IMR-90 (cell line): ENCODE data around the gene SYNPR. TPM values are rescaled to one million over a fixed set of nuclear protein-coding genes. Genes with fewer than 3 reads are reported as not detected.

Experiments
- ATAC-seq: fragments of 200-7000 bp; cut with Tn5 transposase; 2 replicates; pipeline ENCODE4 v1.9.1; 2020; ENCODE audit warnings: low read depth, mild to moderate bottlenecking, moderate library complexity
- BruUV-seq: library from RNA; stranded (reverse); fragments of 400-500 nt; replicated peaks from 2 replicates; lab custom pipeline; 2021; lab: Mats Ljungman, UMichigan
- CTCF ChIA-PET: fragments of 300-600 bp; formaldehyde crosslinking; extraction: SDS; loops from one replicate; lab custom pipeline; 2021; ENCODE audit warnings: antibody characterized with exemption; lab: Yijun Ruan, JAX
- POLR2A ChIA-PET: fragments of 300-600 bp; sonication (Branson Sonifier 250); formaldehyde crosslinking; loops from one replicate; lab custom pipeline; 2022; ENCODE audit warnings: antibody characterized with exemption; ENCODE audit not compliant: unreplicated experiment; lab: Charles Lee
- DNase-seq: peaks from one replicate; pipeline ENCODE4 v3.0.0; 2013
- H2AFZ ChIP-seq: replicated peaks from 2 replicates; pipeline ENCODE3; 2013; ENCODE audit warnings: low read length, mild to moderate bottlenecking; ENCODE audit not compliant: poor library complexity
- H2AK5ac ChIP-seq: 2 replicates; pipeline ENCODE4 v1.6.1; 2013; ENCODE audit warnings: low read depth, low read length, inconsistent platforms
- H2AK9ac ChIP-seq: replicated peaks from 2 replicates; pipeline ENCODE3; 2013; ENCODE audit warnings: mild to moderate bottlenecking, low read depth, low read length, moderate library complexity; ENCODE audit not compliant: poor library complexity
- H2BK120ac ChIP-seq: 2 replicates; pipeline ENCODE4 v1.6.1; 2013; ENCODE audit warnings: low read depth, low read length, inconsistent platforms
- H2BK15ac ChIP-seq: 3 replicates; pipeline ENCODE4 v1.6.1; 2013; ENCODE audit warnings: low read depth, low read length, inconsistent platforms
- H2BK20ac ChIP-seq: 2 replicates; pipeline ENCODE4 v1.6.1; 2013; ENCODE audit warnings: low read depth, mild to moderate bottlenecking, inconsistent platforms, low read length, moderate library complexity
- H2BK5ac ChIP-seq: 2 replicates; pipeline ENCODE4 v1.6.1; 2013; ENCODE audit warnings: mild to moderate bottlenecking, low read depth, low read length, inconsistent platforms; ENCODE audit not compliant: poor library complexity, severe bottlenecking
- H3K14ac ChIP-seq: replicated peaks from 2 replicates; pipeline ENCODE4 v1.6.1; 2013; ENCODE audit warnings: low read depth, low read length, inconsistent platforms
- H3K18ac ChIP-seq: 2 replicates; pipeline ENCODE4 v1.6.1; 2013; ENCODE audit warnings: low read depth, low read length, control low read depth
- H3K23ac ChIP-seq: 2 replicates; pipeline ENCODE4 v1.6.1; 2013; ENCODE audit warnings: low read depth, low read length, inconsistent platforms
- H3K27ac ChIP-seq: 2 replicates; pipeline ENCODE4 v1.5.1; 2013; ENCODE audit warnings: mild to moderate bottlenecking, control low read depth, low read length; ENCODE audit not compliant: insufficient read depth
- H3K27me3 ChIP-seq: 2 replicates; pipeline ENCODE4 v1.6.1; 2013; ENCODE audit warnings: low read length; ENCODE audit not compliant: control insufficient read depth, insufficient read depth
- H3K36me3 ChIP-seq: 2 replicates; pipeline ENCODE4 v1.6.1; 2013; ENCODE audit warnings: low read length, mixed read lengths; ENCODE audit not compliant: control insufficient read depth, insufficient read depth
- H3K4ac ChIP-seq: 2 replicates; pipeline ENCODE4 v1.6.1; 2013; ENCODE audit warnings: low read depth, low read length, inconsistent platforms
- H3K4me1 ChIP-seq: 2 replicates; pipeline ENCODE4 v1.6.1; 2013; ENCODE audit warnings: low read length, mixed read lengths; ENCODE audit not compliant: control insufficient read depth, insufficient read depth
- H3K4me2 ChIP-seq: 2 replicates; pipeline ENCODE4 v1.6.1; 2013; ENCODE audit warnings: low read depth, mild to moderate bottlenecking, control low read depth, low read length, moderate library complexity
- H3K4me3 ChIP-seq: 2 replicates; pipeline ENCODE4 v1.5.1; 2013; ENCODE audit warnings: low read depth, mild to moderate bottlenecking, control low read depth, low read length, moderate library complexity; ENCODE audit not compliant: insufficient read depth
- H3K56ac ChIP-seq: 2 replicates; pipeline ENCODE4 v1.6.1; 2013; ENCODE audit warnings: low read length, inconsistent platforms; ENCODE audit not compliant: insufficient read depth; ENCODE audit errors: extremely low read depth
- H3K79me1 ChIP-seq, 2 experiments: 2 replicates each; pipeline ENCODE4 v1.6.1; 2013; ENCODE audit warnings: low read length in 2 of 2, inconsistent platforms in 1 of 2, low read depth in 1 of 2
- H3K9ac ChIP-seq: 2 replicates; pipeline ENCODE4 v1.6.1; 2013; ENCODE audit warnings: low read depth, low read length, control low read depth
- H3K9me1 ChIP-seq: 2 replicates; pipeline ENCODE4 v1.6.1; 2013; ENCODE audit warnings: low read length, inconsistent platforms; ENCODE audit not compliant: insufficient read depth
- H3K9me3 ChIP-seq: 2 replicates; pipeline ENCODE4 v1.6.1; 2013; ENCODE audit warnings: low read length; ENCODE audit not compliant: control insufficient read depth, insufficient read depth
- H4K20me1 ChIP-seq: 2 replicates; pipeline ENCODE4 v1.6.1; 2013; ENCODE audit warnings: low read length, inconsistent platforms; ENCODE audit not compliant: insufficient read depth
- H4K5ac ChIP-seq: 2 replicates; pipeline ENCODE4 v1.6.1; 2013; ENCODE audit warnings: mild to moderate bottlenecking, low read depth, low read length, control low read depth
- H4K8ac ChIP-seq, 2 experiments: 2 replicates each; pipeline ENCODE4 v1.6.1; 2013; ENCODE audit warnings: low read depth in 2 of 2, low read length in 2 of 2, control low read depth in 1 of 2, inconsistent platforms in 1 of 2
- H4K91ac ChIP-seq: 2 replicates; pipeline ENCODE4 v1.6.1; 2013; ENCODE audit warnings: low read depth, low read length, inconsistent platforms; ENCODE audit not compliant: insufficient read depth
- BHLHE40 ChIP-seq: fragments of 150-350 bp; IDR thresholded peaks from 2 replicates; pipeline ENCODE4 v1.6.1; 2016; ENCODE audit warnings: mild to moderate bottlenecking, low read depth, low read length
- CEBPB ChIP-seq: IDR thresholded peaks from 2 replicates; pipeline ENCODE4 v1.6.1; 2012; ENCODE audit warnings: low read depth, low read length, improper control_type of control experiment
- CHD1 ChIP-seq: IDR thresholded peaks from 2 replicates; pipeline ENCODE4 v1.6.1; 2012; ENCODE audit warnings: low read depth, low read length, improper control_type of control experiment
- FOS ChIP-seq: fragments of 150-350 bp; IDR thresholded peaks from 2 replicates; pipeline ENCODE4 v1.6.1; 2016; ENCODE audit warnings: low read depth, low read length
- MAFK ChIP-seq: IDR thresholded peaks from 2 replicates; pipeline ENCODE4 v1.6.1; 2012; ENCODE audit warnings: low read depth, low read length, improper control_type of control experiment
- MAZ ChIP-seq: IDR thresholded peaks from 2 replicates; pipeline ENCODE4 v1.6.1; 2012; ENCODE audit warnings: low read depth, mild to moderate bottlenecking, low read length, improper control_type of control experiment, moderate library complexity, borderline replicate concordance
- MXI1 ChIP-seq: IDR thresholded peaks from 2 replicates; pipeline ENCODE4 v1.6.1; 2012; ENCODE audit warnings: low read depth, mild to moderate bottlenecking, low read length, moderate library complexity, borderline replicate concordance
- NFE2L2 ChIP-seq: fragments of 150-350 bp; IDR thresholded peaks from 2 replicates; pipeline ENCODE4 v1.6.1; 2016; ENCODE audit warnings: low read depth, mild to moderate bottlenecking, low read length
- POLR2A ChIP-seq: IDR thresholded peaks from 2 replicates; pipeline ENCODE4 v1.6.1; 2012; ENCODE audit warnings: mild to moderate bottlenecking, low read depth, low read length
- RAD21 ChIP-seq: IDR thresholded peaks from 2 replicates; pipeline ENCODE4 v1.6.1; 2012; ENCODE audit warnings: low read length, improper control_type of control experiment
- RCOR1 ChIP-seq: IDR thresholded peaks from 2 replicates; pipeline ENCODE4 v1.6.1; 2012; ENCODE audit warnings: mild to moderate bottlenecking, low read length, improper control_type of control experiment; ENCODE audit not compliant: insufficient replicate concordance
- RFX5 ChIP-seq: IDR thresholded peaks from 2 replicates; pipeline ENCODE4 v1.8.0; 2012; ENCODE audit warnings: low read depth, mild to moderate bottlenecking, low read length, moderate library complexity
- WGBS, 2 experiments: methylation state at CpG; one replicate each; pipeline versions ENCODE4 v1.1.5 to v1.1.7; 2013; ENCODE audit warnings: missing lambda C conversion rate in 2 of 2; ENCODE audit not compliant: insufficient read length in 1 of 2; ENCODE audit errors: extremely low coverage in 2 of 2; 5-methylcytosine and 5-hydroxymethylcytosine counted together
- dilution Hi-C: fragments of 300-500 bp; cut with HindIII; formaldehyde crosslinking; loops from one replicate; pipeline ENCODE4 v1.14.3; 2018; ENCODE audit warnings: low sequenced_read_pairs; ENCODE audit not compliant: unreplicated experiment
- in situ Hi-C: fragments of 300-500 bp; cut with MboI; formaldehyde crosslinking; loops from 3 replicates; pipeline ENCODE4 v1.14.3; 2019; ENCODE audit warnings: low sequenced_read_pairs, inconsistent platforms, mixed read lengths
- intact Hi-C: fragments of 100-400 bp; cut with micrococcal nuclease; formaldehyde crosslinking; loops from 2 replicates; pipeline ENCODE4 v1.10.0; 2022
- polyA plus RNA-seq, 3 experiments: library from polyadenylated mRNA; depleted of rRNA; stranded (reverse); fragments of >200 nt; gene quantifications; 2 replicates each; pipeline ENCODE4 v1.2.3, GENCODE V29; 2012; ENCODE audit warnings: low replicate concordance in 1 of 3
- total RNA-seq: library from RNA; depleted of rRNA; stranded (reverse); fragments of >200 nt; gene quantifications from 2 replicates; pipeline ENCODE4 v1.2.3, GENCODE V29; 2012
- TF ChIP-seq, protein P1 (sequence below): fragments of 150-350 bp; IDR thresholded peaks from 2 replicates; pipeline ENCODE4 v1.6.1; 2017; ENCODE audit warnings: mild to moderate bottlenecking, antibody characterized with exemption, low read length, low read depth
- TF ChIP-seq, protein P2 (sequence below): fragments of 150-350 bp; IDR thresholded peaks from 2 replicates; pipeline ENCODE4 v1.6.1; 2016; ENCODE audit warnings: low read depth, mild to moderate bottlenecking, low read length, moderate library complexity, borderline replicate concordance
- TF ChIP-seq, protein P3 (sequence below): conservative IDR thresholded peaks from 2 replicates; pipeline ENCODE4 v1.5.1; 2012; ENCODE audit warnings: mild to moderate bottlenecking, low read depth, low read length, improper control_type of control experiment

SYNPR gene
- total and polyA plus RNA-seq, 2 of the 4 experiments (the other 2 are of a cell fraction): not detected

DNA sequence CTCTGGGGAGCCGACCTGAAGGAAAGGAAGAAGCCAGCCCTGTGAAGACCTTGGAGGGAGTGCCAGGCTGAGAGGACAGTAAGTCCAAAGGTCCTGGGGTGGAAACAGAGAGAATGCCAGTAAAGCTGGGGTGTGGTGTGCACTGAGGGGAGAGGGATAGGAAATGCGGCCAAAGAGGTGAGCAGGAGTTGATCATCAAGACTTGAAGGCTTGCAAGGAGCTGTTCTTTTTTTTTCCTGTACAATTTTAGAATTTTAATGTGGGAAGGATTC, 73.8 kb downstream of the SYNPR start:
- no TSS peak for BruUV-seq
- dilution Hi-C loops (no loop called here), in situ Hi-C loops (loop anchor here (5.0 to 10.0 kb wide), 3 partner anchors 313 to 640 kb away; partner anchors contain the start of gene C3orf49), intact Hi-C loops (no loop called here)
- no CpG with 5 or more reads among the region's 2 CpGs for WGBS, 2 experiments
- H3K27me3 ChIP-seq: peaks cover 2% of the 10 kb centered on the region; the same call in 1 of the 2 replicates
- no peak overlapping the region for H3K18ac ChIP-seq
- DNase-seq (no peak), ATAC-seq (no peak)
- H2BK120ac ChIP-seq: no peak overlapping the region
- ChIA-PET POLR2A (no interaction called here), CTCF (interaction anchor here (0.7 to 5.4 kb wide), 8 partner anchors 9 to 539 kb away, joined by 3 to 52 read pairs (median 3); partner anchors contain the start of gene C3orf49)
- no peak overlapping the region for H3K14ac ChIP-seq
- no peaks in the 10 kb centered on the region for H3K79me1 ChIP-seq
- H3K4me1 ChIP-seq: no peaks in the 10 kb centered on the region
- no peak overlapping the region for H4K8ac ChIP-seq
- no peak overlapping the region for H3K9ac ChIP-seq
- H2AFZ ChIP-seq: no peak overlapping the region
- H2BK15ac ChIP-seq: no peak overlapping the region
- no peak overlapping the region for H2BK20ac ChIP-seq
- no peak overlapping the region for H3K23ac ChIP-seq
- no peak overlapping the region for H2BK5ac ChIP-seq
- no peak overlapping the region for H2AK5ac ChIP-seq
- H3K56ac ChIP-seq: no peak overlapping the region
- H3K4me3 ChIP-seq: no peak overlapping the region
- no peak overlapping the region for H2AK9ac ChIP-seq
- H3K9me3 ChIP-seq: no peaks in the 10 kb centered on the region
- H4K5ac ChIP-seq: no peak overlapping the region
- no peaks in the 10 kb centered on the region for H4K20me1 ChIP-seq
- no peak overlapping the region for H3K27ac ChIP-seq
- H3K36me3 ChIP-seq: no peaks in the 10 kb centered on the region
- H3K9me1 ChIP-seq: no peaks in the 10 kb centered on the region
- H3K4ac ChIP-seq: no peak overlapping the region
- no peak overlapping the region for H3K4me2 ChIP-seq
- H4K91ac ChIP-seq: no peak overlapping the region
- TF ChIP-seq RFX5: no peak
- TF ChIP-seq BHLHE40: no peak
- TF ChIP-seq FOS: no peak
- no peak for TF ChIP-seq MXI1
- TF ChIP-seq RAD21: no peak
- no peak for TF ChIP-seq RCOR1
- TF ChIP-seq MAFK: no peak
- no peak for TF ChIP-seq MAZ
- TF ChIP-seq, protein P1, sequence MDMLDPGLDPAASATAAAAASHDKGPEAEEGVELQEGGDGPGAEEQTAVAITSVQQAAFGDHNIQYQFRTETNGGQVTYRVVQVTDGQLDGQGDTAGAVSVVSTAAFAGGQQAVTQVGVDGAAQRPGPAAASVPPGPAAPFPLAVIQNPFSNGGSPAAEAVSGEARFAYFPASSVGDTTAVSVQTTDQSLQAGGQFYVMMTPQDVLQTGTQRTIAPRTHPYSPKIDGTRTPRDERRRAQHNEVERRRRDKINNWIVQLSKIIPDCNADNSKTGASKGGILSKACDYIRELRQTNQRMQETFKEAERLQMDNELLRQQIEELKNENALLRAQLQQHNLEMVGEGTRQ: no peak
- TF ChIP-seq, protein P2, sequence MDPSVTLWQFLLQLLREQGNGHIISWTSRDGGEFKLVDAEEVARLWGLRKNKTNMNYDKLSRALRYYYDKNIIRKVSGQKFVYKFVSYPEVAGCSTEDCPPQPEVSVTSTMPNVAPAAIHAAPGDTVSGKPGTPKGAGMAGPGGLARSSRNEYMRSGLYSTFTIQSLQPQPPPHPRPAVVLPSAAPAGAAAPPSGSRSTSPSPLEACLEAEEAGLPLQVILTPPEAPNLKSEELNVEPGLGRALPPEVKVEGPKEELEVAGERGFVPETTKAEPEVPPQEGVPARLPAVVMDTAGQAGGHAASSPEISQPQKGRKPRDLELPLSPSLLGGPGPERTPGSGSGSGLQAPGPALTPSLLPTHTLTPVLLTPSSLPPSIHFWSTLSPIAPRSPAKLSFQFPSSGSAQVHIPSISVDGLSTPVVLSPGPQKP: no peak
- TF ChIP-seq NFE2L2: no peak
- TF ChIP-seq POLR2A: no peak
- TF ChIP-seq CHD1: no peak
- TF ChIP-seq CEBPB: no peak
- TF ChIP-seq, protein P3, sequence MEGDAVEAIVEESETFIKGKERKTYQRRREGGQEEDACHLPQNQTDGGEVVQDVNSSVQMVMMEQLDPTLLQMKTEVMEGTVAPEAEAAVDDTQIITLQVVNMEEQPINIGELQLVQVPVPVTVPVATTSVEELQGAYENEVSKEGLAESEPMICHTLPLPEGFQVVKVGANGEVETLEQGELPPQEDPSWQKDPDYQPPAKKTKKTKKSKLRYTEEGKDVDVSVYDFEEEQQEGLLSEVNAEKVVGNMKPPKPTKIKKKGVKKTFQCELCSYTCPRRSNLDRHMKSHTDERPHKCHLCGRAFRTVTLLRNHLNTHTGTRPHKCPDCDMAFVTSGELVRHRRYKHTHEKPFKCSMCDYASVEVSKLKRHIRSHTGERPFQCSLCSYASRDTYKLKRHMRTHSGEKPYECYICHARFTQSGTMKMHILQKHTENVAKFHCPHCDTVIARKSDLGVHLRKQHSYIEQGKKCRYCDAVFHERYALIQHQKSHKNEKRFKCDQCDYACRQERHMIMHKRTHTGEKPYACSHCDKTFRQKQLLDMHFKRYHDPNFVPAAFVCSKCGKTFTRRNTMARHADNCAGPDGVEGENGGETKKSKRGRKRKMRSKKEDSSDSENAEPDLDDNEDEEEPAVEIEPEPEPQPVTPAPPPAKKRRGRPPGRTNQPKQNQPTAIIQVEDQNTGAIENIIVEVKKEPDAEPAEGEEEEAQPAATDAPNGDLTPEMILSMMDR: no peak
